Suprapubic skin (tissue), 4 donors: ENCODE results near the gene ASB10. TPM values are rescaled to one million over a fixed set of nuclear protein-coding genes. Genes with fewer than 3 reads are reported as not detected.

Experiments
- DNase-seq, 2 donors: peaks; one replicate each; pipeline ENCODE4 v3.0.0-alpha.2; 2019; ENCODE audit warnings: low spot score in 2 of 2
- H3K27ac ChIP-seq: fragments of 200-600 bp; sonication (generic); one replicate; pipeline ENCODE4 v1.5.1; 2019
- H3K27me3 ChIP-seq: fragments of 200-600 bp; sonication (generic); one replicate; pipeline ENCODE4 v1.5.1; 2019
- H3K36me3 ChIP-seq: fragments of 200-600 bp; sonication (generic); one replicate; pipeline ENCODE4 v1.5.1; 2019
- H3K4me1 ChIP-seq: fragments of 200-600 bp; sonication (generic); one replicate; pipeline ENCODE4 v1.5.1; 2019
- H3K4me3 ChIP-seq: fragments of 200-600 bp; sonication (generic); one replicate; pipeline ENCODE4 v1.5.1; 2019; ENCODE audit warnings: mild to moderate bottlenecking
- H3K9me3 ChIP-seq: fragments of 200-600 bp; sonication (generic); one replicate; pipeline ENCODE4 v1.5.1; 2019
- CTCF ChIP-seq, 2 donors: fragments of 200-600 bp in 1 of 2; fragments of 450-650 bp in 1 of 2; sonication (generic) in 1 of 2; IDR thresholded peaks; one replicate each; pipeline ENCODE4 v1.5.1; 2016 to 2019; ENCODE audit warnings: antibody characterized with exemption in 2 of 2, mild to moderate bottlenecking in 1 of 2, moderate library complexity in 1 of 2
- EP300 ChIP-seq: sonication (generic); formaldehyde crosslinking; IDR thresholded peaks from one replicate; pipeline ENCODE4 v1.6.1; 2017; ENCODE audit warnings: antibody characterized with exemption
- POLR2A ChIP-seq, 2 donors: fragments of 450-650 bp; IDR thresholded peaks; one replicate each; pipeline ENCODE4 v1.6.1; 2017; ENCODE audit warnings: antibody characterized with exemption in 2 of 2, mild to moderate bottlenecking in 2 of 2, moderate library complexity in 2 of 2
- POLR2AphosphoS5 ChIP-seq, 3 donors: sonication (generic); formaldehyde crosslinking; IDR thresholded peaks; one replicate each; pipeline ENCODE4 v1.6.1; 2017; ENCODE audit warnings: antibody characterized with exemption in 3 of 3
- WGBS: methylation state at CpG from one replicate; pipeline ENCODE4 v1.1.5; 2018; 5-methylcytosine and 5-hydroxymethylcytosine counted together
- total RNA-seq, 4 donors: library from RNA; depleted of rRNA; stranded (reverse); fragments of >200 nt; gene quantifications; one replicate each; pipeline ENCODE4 v1.1.0, GENCODE V29; 2016

ASB10 gene
- total RNA-seq, 4 donors from 2014 or later: not detected

GRCh38 chr7:151138153-151138851 lies 48.7 kb downstream of the ASB10 start:
- H3K36me3 ChIP-seq: peaks cover 99% of the 10 kb centered on the region
- no peaks in the 10 kb centered on the region for H3K9me3 ChIP-seq
- no peaks in the 10 kb centered on the region for H3K27me3 ChIP-seq
- DNase-seq: peak in 1 of 2 donors; percentile 76
- H3K27ac ChIP-seq: no peak overlapping the region
- H3K4me1 ChIP-seq: no peaks in the 10 kb centered on the region
- no peak overlapping the region for H3K4me3 ChIP-seq
- TF ChIP-seq POLR2AphosphoS5 (IDR thresholded peaks at IDR 0.05) (no peak), POLR2A (IDR thresholded peaks at IDR 0.05) (no peak), EP300 (no peak), CTCF (IDR thresholded peaks at IDR 0.05) (no peak)
- 85% methylated on average over 28 of the region's 30 CpGs for WGBS

DNA sequence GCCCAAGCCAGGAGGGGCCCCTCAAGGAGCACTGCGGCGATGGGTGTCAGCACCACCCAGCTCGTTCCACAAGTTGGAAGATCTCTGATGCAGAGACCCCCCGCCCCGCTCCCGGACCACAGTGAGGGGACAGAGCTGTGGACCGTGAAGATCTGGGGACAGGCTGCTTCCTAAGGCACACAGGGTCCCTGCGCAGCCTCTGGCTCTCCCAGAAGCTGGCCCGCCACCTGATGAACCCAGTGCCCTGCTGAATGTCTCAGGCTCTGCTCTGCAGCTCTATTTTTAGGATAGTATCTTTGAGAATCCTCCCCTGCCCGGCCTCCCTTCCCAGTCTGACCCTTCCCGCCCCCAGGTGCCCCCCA lies 49.3 kb downstream of the ASB10 start:
- Histone ChIP-seq H3K4me3 (no peak overlapping the region), H3K27me3 (no peaks in the 10 kb centered on the region), H3K9me3 (no peaks in the 10 kb centered on the region), H3K36me3 (peaks cover 99% of the 10 kb centered on the region), H3K4me1 (no peaks in the 10 kb centered on the region), H3K27ac (no peak overlapping the region)
- TF ChIP-seq POLR2A (IDR thresholded peaks at IDR 0.05): no peak
- no peak for TF ChIP-seq CTCF (IDR thresholded peaks at IDR 0.05)
- TF ChIP-seq POLR2AphosphoS5 (IDR thresholded peaks at IDR 0.05): no peak
- no peak for TF ChIP-seq EP300
- peak; percentile 54 to 65 for DNase-seq
- WGBS: 93% methylated on average over 7 of the region's 11 CpGs

DNA sequence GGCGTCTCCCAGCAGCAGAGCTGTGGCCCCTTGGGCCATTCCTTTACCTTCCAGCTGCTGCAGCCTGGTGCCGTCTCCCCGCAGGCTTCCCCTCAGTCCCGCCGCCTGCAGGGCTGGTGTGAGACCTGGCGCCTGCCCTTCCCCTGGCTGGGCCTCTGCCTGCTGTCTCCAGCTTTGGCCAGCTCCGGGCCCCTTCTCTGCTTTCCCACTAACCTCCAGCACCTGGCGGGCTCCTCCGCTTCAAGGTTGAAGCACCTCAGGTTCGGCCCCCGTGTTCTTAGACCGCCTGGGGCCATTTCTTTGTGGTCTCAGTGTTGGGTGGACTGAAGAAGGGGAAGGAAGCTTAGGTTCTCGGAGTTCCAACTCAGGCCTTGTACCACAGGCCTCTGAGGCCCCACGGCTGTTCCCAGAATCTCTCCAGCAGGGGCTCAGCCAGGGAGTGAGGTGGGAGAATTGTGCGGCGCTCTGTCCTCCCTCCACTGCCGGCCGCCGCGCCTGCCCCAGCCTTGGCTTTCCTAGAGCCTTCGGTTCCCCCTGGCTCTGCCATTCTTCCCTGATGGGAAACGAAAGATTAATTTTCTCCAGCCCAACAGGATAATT lies 49.9 kb downstream of the ASB10 start:
- DNase-seq: peak; percentile 56 to 77
- Histone ChIP-seq H3K4me3 (no peak overlapping the region), H3K9me3 (no peaks in the 10 kb centered on the region), H3K4me1 (no peaks in the 10 kb centered on the region), H3K36me3 (peaks cover 99% of the 10 kb centered on the region), H3K27me3 (no peaks in the 10 kb centered on the region), H3K27ac (no peak overlapping the region)
- WGBS: 87% methylated on average over 22 of the region's 22 CpGs
- TF ChIP-seq CTCF (IDR thresholded peaks at IDR 0.05): no peak
- TF ChIP-seq EP300: no peak

DNA sequence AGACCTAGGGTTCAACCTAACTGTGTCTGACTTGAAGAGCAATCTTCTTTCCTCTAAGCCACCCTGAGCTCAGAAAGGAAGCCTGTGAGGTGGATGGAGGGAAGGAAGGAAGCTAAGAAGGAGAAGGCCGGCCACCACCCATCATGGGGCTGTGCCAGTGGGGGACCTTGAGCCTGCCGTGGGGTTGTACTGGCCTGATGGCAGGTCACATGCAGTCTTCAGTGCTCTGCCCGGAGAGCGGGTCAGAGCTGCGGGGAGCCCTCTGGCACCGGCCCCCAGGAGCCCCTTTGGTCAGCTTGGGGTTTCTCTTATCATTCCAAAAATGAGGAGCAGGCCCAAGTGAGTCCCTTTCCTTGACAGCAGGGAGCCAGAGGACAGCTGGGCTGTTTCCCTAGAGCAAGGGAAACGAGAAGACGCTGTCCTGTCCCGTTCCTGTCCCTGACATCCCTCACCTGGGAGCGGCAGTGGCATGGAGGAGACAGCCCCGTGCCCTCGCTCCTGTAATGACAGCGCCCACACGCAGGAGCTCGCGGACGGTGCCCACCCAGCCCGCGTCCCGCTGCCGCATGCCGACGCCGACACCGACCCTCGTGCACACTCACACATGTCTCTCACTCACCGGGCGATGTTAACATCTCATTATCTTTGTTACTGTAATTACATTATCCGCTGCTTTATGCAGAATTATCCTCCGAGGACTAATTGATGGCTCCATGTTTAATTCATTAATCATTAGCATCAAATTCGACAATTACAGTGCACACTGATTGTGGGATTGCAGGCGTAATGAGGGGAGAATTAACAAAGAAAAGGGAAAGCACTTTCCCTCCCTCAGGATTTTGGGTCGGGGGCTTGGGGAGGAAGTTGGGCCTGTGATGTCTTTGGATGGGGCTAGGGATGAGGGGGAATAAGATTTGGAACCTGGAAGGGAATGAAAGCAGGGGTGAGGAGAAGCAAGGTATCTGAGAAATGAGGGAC lies 50.9 kb downstream of the ASB10 start:
- H3K36me3 ChIP-seq: peaks cover 99% of the 10 kb centered on the region
- H3K27me3 ChIP-seq: no peaks in the 10 kb centered on the region
- DNase-seq: no peak
- no peak overlapping the region for H3K27ac ChIP-seq
- H3K9me3 ChIP-seq: no peaks in the 10 kb centered on the region
- no peaks in the 10 kb centered on the region for H3K4me1 ChIP-seq
- H3K4me3 ChIP-seq: no peak overlapping the region
- WGBS: 94% methylated on average over 24 of the region's 33 CpGs
- no peak for TF ChIP-seq EP300
- no peak for TF ChIP-seq POLR2AphosphoS5 (IDR thresholded peaks at IDR 0.05)
- no peak for TF ChIP-seq CTCF (IDR thresholded peaks at IDR 0.05)
- TF ChIP-seq POLR2A (IDR thresholded peaks at IDR 0.05): no peak

- TF ChIP-seq POLR2A (IDR thresholded peaks at IDR 0.05) (no peak), EP300 (no peak), CTCF (IDR thresholded peaks at IDR 0.05) (no peak), POLR2AphosphoS5 (IDR thresholded peaks at IDR 0.05) (no peak)
- WGBS: 81% methylated on average over 5 of the region's 5 CpGs
- H3K27me3 ChIP-seq: no peaks in the 10 kb centered on the region
- H3K36me3 ChIP-seq: peaks cover 99% of the 10 kb centered on the region
- no peaks in the 10 kb centered on the region for H3K9me3 ChIP-seq
- no peak for DNase-seq
- H3K4me1 ChIP-seq: no peaks in the 10 kb centered on the region
- H3K27ac ChIP-seq: no peak overlapping the region
- H3K4me3 ChIP-seq: no peak overlapping the region
Measured at GRCh38 chr7:151135525-151135845, 51.6 kb downstream of the ASB10 start.
